Stimulated activated CD4-positive, alpha-beta T cell treated with anti-CD3 and anti-CD28 coated beads, Interleukin-1b, Interleukin-23, amount 100 ng/mL, for 48 hours (primary cell): ENCODE data around the gene RFX2.

Experiments
- DNase-seq: peaks from one replicate; pipeline ENCODE4 v3.0.0-alpha.2; 2020

Gene RFX2

DNA sequence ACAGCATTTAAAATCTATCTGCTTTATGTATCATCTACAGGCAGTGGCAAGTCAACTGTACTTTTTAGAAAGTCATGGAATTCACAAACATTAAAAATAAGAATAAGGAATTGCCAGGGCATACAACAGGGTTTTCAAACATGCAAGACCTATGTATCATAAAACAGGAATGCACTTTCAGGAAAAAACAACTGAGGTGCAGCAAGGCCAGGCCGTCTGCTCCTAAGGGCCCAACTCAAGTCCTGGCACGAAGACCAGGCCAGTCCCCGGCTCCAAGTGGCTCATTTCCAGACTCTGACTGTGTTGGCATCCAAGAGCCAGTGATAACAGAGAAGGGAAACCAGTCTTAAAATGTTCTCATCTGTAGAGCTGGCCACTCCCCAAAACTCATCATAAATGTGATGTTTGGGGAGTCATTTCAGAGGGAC, 7.1 kb downstream of the RFX2 start:
- no peak for DNase-seq

DNA sequence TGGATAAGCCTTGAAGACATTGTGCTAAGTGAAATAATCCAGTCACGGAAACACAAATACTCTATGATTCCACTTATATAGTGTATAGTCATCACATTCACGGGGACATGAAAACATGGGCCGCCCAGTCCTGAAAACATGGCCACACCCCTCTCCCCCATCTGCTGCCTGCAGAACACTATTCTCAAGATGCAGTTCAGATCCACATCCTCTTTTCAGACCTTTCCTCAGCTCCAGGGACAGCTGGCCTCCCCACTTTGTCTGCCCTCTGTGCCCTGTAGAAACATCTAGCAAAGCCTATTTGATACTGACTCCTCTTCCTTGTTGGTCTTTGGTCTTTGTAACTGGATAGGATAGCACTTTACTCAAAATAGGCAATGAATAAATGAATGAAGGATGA, 8.3 kb downstream of the RFX2 start:
- DNase-seq = no peak

DNA sequence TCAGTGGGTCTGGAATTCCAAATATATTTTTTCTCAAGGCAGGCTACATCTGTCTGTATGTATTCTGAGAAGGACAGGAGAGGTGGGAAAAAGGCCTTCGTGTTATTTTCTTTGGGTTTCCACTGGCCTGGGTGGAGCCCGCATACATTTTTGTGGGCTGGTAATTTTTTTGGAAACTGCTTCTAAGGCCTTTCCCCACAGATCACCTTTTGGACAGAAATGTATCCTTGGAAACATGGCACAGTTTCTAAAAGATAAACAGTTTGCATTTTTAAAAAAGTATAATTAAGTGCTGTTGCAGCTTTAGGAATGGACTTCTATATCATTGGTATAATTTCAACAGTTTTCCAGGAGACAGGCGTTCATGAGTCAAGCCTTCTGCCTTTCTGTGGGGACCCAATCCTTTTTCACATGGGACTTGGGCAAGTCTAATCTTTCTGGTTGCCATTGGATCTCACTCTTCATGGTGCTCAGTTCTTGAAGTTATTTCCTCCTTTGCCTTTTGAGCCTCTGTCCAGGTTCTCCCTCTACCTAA, 8.9 kb downstream of the RFX2 start:
- DNase-seq = no peak

DNA sequence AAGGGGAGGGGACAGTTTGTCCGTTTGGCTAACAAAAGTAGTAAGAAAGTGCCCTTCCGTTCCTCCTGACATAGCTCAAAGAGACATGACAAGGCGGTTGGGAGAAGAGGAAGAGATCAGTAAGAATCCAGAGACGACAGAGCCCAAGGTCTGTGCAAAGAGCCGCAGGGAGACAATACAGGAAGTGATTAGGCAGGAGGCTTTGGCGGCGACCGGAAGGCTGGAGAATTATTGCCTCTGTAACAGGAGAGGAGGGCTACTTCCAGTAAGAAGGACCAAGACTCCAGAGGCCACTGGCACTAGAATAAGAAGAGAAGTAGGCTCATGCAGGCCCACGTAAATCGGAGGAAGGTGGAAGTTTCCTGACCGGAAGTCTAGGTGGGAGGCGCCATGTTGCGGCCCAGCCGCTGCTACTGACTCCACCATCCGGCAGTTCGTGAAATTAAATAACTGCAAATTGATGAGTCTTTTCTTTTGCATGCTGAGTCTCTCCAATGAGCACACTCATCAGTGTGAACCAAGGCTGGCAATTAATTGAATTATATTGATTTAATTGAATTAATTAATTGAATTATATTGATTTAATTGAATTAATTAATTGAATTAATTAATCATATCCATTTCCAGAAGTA, 9.9 kb downstream of the RFX2 start:
- peak; percentile 38 for DNase-seq

DNA sequence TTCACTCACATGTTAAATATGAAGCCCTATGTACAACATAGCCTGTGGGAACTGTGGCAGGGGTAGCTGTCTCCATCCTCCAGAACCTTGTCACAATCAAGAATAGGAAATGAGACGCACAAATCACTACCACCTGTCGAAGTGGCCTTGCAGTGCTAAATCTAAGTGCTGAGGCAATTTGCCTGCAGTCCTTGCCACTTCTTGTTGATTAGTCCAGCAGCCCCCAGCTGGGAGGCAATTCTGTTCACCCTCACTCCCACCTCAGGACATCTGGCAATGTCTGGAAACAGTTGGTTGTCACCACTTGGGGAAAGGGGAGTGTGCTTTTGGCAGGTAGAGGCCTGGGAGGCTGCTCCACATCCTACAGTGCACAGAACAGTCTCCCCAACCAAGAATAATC, 10.7 kb downstream of the RFX2 start:
- no peak for DNase-seq

DNA sequence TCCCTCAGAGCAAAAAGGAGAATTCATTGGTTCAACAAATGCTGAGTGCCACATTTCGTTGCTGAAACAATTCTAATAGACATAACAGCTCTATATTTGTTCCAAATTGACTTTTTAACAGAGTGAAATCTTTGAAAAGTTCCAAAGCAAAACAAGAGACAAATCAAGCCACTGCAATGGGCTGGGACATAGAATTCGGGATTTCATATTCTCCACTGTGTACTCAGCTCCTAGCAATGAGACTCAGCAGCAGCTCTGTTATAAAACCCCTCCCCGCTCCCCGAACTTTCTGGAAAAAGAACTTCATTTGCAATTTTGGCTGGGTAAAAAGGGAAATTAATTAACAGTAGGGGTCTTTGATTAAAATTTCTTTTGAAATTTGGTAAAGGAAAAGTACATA, 11.3 kb downstream of the RFX2 start:
- DNase-seq = no peak

DNA sequence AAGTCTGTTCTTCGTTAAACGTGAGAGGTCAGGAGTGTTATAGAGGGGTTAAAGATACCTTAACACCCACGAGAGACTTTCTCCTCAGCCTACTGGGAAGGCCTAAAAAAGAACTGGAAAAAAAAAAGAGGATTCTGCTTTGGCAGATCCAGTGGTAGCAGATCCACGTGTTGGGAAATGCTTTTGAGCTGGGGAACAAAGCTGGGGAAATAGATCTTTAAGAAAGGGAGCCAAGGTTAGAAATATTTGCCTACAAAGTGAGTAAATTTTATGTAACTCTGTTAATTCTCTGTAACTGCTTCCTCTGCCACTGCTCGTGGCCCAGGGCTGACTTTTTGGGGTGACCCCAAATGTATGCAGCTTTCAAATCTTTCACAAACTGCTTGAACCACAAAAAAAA, 11.7 kb downstream of the RFX2 start:
- DNase-seq = no peak

DNA sequence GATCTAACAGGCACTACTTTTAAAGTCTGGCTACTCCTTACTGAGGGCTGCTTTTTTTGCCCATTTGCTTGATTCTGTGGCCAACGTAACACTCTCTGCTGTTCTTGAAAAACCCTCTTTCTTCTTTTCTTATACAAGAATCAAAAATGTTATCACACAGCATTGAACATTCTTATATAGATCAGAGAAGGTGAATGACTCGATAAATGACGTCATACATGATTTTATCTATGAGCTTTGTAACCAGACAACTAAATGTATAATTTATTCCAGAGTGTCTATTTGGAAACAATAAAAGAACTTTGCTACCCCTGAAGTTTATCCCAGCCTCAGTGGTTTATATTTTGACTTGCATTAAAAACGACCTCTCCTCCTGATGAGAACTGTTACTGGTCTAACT, 12.4 kb downstream of the RFX2 start:
- no peak for DNase-seq

DNA sequence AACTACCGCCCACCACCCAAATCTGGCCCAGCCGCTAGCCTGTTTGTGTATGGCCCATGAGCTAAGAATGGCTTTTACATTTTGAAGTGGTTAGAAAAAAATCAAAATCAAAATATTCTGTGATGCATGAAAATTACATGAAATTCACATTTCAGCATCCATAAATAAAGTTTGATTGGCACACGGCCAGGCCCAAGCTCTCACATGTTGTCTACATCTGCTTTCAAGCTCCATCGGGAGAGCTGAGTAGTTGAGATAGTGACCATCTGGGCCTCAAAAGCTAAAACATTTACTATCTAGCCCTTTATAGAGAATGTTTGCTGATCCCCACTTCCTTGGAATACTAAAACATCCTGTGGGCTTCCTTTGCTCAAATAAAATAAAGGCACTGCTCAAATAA, 14.5 kb downstream of the RFX2 start:
- no peak for DNase-seq

DNA sequence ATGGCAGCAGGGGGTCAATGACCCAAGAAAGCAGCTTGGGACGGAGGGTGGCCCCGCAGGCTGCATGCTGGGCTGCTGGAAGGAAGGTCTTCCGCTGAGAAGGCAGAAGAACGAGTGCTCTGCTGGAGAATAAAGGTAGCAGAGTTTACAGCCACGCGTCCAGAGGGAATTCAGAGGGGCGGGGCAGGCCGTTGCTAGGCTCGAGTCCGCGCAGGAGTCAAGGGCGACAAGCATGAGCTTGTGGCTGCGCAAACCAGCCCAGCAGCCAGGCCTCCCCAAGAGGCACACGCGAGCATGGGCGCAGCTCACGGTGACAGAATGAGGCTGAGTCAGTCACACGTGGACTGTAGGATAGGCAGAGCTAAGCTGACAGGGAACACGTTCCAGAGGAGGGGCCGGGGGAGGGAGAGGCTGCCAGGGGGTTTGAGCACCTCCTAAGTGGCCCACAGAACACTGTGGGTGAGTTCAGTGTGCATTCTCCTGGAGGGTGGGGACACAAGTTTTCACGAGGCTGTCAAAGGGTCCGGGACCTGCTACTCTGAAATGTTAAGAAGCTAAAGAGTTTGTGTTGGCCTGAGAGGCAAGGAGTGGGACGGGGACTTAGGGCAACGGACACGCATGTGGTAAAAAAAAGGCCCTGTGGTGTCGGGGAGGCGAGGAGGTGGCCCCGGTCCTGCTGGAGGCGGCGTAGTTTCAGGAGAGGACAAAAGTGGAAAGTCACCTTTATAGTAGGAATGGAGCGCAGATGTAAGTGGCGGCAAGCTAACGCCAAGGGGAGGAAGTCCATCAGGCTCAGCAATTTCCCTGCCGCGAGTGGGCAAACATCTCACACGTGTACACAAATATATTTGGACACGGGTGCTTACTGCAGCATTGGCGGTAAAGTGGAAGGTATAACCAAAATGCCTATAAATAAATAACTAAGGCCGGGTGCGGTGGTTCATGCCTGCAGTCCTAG, 17.7 kb downstream of the RFX2 start:
- DNase-seq = no peak

DNA sequence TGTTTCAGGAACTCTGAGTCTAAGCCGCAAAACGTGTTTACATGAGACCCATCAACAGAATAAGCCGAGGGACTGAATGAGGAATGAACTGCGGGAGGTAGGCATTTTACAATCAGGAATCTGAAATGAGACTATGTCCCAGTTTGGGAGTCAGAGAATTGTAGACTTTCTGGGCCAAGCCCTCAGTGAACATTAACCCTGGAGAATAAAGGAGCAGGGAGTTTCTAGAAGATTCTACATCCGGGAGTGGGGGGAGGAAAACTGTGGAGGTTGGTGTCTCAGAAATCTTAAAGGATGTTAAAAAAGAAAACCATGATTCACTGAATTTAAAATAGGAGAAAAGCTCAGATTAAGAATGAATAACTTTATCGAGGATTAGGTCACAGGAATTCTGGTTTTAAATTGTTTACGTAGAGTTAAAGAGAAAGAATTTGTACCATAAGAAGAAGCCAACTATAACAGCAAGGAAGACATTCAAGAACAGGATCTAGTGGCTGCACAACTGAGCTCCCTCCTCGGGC, 18.5 kb downstream of the RFX2 start:
- DNase-seq = no peak

DNA sequence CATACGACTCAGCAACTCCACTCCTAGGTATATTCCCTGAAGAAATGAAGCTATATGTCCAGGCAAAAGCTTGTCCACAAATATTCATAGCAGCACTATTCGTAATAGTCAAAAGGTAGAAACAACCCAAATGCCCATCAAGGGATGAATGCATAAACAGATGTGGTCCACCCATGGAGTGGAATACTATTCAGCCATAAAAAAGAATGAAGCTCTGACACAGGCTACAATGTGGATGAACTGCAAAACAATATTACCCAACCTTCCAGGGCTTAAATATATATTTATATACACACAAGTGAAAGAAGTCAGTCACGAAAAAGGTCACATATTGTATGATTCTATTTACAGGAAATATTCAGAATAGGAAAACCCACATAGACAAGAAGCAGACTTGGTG, 19.7 kb downstream of the RFX2 start:
- no peak for DNase-seq

DNA sequence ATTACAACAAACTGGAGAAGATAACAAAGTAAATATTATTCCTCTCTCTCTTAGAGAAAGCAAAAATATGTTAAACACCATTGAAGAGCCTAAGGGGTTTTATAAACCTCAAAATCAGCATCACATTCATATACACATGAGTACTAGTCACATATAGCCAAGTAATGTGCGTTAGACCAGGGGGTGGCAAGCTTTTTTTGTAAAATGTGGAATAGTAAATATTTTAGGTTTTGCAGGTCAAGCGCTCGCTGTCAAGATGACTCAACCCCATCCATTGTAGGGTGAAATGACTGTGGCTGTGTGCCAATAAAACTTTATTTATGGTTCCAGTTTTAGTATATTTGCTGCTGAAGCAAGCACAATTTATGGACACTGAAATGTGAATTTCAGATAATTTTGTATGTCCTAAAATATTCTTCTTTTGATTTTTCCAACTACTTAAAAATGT, 21.7 kb downstream of the RFX2 start:
- no peak for DNase-seq

DNA sequence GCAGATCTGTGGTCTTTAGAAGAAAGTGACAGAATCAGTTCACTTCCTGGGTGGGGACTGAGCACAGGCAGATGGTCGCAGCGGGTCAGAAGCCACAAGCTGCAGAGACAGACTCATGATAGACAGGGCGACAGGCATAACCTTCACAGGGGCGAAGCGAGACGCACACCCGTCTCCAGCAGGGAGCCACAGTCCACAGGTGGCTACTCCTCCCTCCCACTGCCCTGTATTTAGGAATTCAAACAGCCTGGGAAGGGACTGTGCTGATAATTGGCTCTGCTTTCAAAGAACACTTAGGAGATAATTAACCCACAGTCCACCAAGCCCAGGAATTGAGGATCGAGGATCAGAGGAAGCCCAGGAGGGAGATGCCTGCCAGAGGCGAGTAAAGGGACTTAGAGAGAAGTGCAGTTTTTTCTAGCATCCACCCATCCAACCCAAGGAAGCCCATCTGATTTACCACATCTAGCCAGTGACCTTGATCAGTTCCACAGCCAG, 23.2 kb downstream of the RFX2 start:
- DNase-seq = no peak

DNA sequence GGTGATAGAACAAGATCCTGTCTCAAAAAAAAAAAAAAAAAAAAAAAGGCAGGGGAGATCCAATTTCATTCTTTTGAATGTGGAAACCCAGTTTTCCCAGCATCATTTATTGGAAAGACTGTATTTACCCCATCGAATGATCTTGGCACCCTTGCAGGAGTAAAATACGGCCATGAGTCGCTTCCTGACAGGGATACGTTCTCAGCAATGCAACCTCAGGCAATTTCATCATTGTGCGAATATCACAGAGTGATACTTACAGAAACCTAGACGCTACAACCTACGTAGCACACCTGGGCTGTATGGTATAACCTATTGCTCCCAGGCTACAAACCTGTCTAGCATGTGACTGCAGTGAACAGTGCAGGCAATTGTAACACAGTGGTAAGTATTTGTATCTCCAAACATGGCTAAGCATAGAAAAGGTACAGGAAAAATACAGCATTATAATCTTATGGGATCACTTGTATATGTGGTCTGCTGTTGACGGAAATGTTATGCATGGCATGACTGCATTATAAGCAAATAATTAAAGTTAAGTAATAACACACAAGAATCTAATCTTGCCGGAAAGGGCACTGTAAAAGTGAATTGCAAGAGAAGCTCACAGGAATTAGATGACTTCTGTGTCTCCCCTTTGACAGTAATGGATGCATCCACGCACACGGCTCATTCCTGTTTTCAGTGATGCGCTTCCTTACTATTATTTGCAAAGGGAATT, 24.1 kb downstream of the RFX2 start:
- no peak for DNase-seq

DNA sequence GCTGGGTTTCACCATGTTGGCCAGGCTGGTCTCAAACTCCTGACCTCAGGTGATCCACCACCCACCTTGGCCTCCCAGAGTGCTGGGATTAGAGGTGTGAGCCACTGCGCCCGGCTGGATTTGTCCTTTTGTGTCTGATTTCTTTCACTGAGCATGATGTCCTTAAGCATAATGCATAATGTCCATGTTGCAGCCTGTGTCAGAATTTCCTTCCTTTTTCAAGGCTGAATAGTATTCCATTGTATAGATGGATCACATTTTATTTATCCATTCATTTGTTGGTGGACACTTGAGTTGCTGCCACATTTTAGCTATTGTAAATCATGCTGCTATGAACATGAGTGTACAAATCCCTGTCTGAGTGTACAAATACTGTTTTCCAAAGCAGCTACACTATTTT, 25.5 kb downstream of the RFX2 start:
- no peak for DNase-seq

DNA sequence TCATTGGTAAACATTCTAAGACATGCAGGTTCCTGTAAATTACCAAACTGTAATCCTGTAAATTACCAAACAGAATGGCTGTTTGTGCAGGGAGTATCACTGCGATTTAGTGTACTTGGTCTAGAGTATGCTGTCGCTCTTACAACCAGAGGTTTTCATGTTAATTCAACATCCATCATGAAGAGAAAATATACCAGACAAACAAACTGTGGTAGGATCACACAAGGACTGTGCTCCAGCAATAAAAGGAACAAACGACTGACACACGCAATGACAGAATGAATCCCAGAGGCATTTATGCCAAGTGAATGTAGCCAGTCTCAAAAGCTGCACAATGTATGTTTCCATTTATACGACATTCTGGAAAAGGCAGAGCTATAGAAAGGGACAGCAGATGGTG, 31.2 kb downstream of the RFX2 start:
- no peak for DNase-seq

DNA sequence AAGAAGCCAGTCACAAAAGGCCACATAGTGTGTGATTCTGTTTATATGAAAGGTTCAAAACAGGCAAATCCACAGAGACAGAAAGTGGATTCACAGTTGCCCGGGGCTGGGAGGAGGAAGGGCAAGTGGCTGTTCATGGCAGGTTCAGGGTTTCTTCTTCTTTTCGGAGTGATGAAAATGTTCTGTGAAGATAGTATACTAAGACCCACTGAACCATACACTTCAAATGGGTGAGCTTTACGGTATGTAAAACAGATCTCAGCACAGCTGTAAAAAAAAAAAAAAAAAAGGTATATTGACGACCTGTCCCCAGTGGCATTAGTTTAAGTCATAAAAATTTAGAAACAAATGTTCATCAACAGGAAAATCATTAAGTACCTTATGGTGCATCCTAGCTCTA, 32.2 kb downstream of the RFX2 start:
- DNase-seq = no peak

DNA sequence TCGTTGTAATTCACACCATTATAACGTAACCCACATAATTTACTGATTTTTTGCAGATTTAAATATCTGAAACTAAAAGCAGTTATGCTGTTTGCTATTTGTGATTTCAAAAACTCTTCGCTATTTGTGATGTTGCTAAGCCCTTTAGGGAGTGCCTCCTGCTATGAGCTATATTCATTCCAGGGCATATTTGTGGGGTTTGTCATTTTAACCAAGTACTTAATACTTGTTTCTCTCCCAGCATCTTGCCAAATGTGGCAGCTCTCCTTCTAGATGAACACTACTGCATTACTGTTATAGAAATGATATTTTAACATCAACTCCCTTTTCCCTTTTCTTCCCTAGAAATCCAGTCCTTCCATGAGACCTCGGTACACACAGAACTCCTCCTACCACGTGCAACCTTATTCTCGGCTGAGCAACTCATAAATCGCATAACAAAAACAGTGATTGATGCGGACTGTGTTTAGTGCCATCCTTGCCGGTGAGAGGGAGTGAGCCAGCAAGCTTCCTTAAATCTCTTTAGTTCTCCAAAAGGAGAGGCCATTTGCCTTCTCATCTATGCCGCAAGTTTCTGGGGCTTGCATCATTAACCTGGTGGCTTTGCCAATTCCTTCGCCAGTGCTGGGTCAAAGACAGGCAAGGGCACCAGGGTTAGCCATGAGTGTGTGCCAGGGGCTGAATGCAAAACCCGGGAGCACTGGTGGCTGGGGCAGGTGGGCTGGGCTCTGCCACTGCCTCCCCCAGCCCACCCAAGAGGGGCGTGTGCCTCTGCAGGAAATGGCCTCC, 33.4 kb downstream of the RFX2 start:
- DNase-seq = no peak

DNA sequence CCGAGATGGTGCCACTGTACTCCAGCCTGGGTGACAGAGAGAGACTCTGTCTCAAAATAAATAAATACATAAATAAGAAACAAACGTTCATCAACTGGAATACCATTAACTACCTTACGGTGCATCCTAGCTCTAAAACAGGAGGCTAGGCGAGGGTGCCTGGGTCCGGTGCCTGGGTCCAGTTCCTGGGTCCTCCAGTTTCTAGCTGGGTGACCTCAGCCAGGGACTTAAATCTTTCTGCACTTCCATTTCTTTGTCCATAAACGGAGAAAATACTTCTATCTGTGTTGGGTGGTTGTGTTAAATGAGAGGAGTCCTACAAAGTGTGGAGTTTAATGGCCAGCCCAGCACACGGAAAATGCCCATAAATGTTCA, 34.0 kb downstream of the RFX2 start:
- no peak for DNase-seq

DNA sequence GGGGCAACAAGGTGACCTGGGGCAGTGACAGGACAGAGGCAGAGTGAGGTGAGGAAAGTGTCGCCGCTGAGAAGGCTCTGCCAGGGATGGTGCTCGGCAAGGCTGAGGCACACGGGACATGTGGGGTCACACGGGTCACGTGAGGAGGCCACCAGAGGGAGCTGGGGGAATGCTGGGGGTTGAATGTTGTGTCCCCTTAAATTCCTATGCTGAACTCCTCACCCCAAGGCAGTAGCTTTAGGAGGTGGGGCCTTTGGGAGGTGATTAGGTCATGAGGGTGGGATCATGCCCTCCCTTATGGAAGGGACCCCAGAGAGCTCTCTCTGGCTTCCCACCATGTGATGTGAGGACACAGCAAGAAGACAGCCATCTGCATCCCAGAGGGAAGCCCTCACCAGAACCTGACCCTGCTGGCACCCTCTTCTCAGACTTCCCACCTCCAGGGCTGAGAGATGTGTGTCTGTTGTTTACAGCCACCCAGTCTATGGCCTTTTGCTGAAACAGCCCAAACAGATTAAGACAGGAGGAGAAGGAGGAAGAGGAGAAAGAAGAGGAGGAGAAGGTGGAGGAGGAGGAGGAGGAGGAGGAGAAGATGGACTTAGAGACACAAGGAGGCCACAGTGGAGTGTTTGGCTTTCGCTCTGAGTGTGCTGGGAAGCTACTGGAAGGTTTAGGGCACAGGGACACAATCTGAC, 35.4 kb downstream of the RFX2 start:
- no peak for DNase-seq
